Effector CD8-positive, alpha-beta T cell (primary cell): ENCODE data around the gene HHATL.

Experiments
- DNase-seq: peaks from one replicate; lab custom pipeline; 2025; lab: John Stamatoyannopoulos, UW

HHATL gene

GRCh38 chr3:42664438-42664803 is 38.2 kb downstream of the HHATL start:
- no peak for DNase-seq

- DNase-seq = no peak
Observed at GRCh38 chr3:42663581-42664437, 38.8 kb downstream of the HHATL start.

DNA sequence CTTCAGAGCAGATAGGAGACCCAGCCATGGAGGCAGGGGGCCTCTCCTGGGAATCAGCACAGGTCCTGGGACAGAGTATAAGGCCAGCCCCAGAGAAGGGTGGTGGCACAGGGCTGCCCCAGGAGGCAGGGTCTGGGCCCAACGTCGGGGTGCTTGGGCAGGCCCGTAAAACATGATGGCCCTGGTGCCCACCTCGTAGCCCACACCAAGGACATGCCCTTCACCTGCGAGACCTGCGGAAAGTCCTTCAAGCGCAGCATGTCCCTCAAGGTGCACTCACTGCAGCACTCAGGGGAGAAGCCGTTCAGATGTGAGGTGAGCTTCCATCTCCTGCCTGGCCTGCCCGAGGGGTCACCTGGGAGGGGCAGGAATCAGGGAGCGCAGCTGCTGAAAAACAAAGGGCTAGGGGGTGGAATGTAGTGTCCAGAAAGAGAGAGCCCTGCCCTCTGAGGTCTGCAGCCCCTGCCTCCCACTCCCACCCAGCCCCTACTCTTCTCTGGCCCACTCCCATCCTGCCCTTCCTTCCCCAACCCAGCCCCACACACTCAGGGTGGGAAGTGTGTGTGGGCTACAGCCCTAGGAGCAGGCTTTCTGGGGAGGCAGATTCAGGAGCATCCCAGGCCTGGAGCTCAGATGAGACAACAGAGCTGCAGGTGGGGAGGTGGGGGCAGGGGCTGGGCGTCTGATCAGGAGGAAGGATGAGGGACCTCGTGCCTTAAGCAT is 39.6 kb downstream of the HHATL start:
- no peak for DNase-seq

DNA sequence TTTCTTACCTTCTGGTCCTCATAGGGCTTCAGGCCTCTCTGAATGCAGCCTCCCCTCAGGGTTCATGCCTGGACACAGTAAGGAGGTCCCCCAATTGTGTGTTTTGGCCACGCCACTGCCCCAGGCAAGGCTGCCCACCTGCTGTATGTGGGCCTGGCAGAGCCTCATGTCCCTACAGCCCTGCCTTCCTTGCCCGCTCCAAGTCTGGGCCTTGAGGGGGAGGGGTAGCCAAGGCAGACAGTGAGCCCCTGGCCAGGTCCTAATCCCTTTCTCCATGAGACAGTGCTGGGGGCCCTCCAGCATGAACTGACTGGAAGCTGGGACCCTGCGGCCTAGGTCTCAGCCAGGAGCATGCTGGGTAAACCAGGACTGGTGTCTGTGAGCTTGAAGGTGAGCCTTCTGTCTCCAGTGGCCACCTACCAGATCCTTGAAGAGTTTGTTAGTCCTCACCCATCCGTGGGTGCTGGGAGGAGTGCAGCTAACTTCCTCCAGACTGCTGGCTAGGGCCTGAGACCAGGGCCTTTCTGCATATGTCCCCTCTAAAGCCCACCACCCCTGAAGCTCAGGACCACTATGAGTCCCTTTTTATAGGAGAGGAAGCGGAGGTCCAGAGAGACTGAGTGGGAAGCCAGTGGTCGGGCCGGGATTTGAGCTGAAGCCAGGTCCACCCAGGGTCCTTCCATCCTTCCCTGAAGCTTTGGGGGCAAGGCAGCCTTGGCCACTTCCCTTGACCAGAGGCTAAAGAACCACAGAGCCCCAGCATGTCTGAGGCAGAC is 40.4 kb downstream of the HHATL start:
- DNase-seq = no peak

DNA sequence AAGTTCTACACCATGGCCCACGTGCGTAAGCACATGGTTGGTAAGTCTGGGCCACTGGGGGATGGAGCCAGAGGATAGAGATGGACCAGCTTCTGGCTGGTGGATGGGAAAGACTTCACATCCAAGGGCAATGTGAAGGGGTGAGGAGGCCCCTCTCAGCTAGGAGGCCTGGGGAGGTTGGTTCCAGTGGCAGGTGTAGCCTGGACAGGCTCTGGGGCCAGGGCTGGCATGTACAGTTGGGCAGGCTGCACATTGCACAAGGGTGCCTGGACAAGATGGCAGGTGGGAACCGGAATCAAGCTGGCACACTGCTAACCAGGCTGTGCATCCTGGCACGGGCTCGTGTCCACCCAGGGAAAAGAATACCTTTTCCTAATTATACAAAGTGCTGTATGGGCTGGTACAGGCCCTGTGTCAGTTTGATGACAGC is 41.0 kb downstream of the HHATL start:
- no peak for DNase-seq

DNA sequence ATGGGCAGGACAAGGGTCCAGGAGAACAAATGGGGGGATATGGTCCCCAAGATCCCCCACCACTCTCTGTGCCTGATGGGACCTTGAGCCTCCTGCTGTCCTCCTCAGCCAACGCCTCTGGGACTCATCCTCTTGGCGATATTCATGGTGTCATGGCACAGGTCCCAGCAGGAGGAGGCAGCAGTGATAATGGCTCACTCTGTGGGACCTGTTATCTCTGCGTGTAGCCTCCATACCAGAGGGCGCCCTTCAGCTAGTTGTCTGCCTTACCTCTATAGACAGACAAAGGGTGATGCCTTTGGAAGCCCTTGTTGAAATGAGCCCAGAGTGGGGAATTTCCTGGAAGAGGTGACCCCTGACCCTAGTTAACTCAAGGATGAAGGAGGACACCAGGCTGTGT is 41.7 kb downstream of the HHATL start:
- DNase-seq = no peak

DNA sequence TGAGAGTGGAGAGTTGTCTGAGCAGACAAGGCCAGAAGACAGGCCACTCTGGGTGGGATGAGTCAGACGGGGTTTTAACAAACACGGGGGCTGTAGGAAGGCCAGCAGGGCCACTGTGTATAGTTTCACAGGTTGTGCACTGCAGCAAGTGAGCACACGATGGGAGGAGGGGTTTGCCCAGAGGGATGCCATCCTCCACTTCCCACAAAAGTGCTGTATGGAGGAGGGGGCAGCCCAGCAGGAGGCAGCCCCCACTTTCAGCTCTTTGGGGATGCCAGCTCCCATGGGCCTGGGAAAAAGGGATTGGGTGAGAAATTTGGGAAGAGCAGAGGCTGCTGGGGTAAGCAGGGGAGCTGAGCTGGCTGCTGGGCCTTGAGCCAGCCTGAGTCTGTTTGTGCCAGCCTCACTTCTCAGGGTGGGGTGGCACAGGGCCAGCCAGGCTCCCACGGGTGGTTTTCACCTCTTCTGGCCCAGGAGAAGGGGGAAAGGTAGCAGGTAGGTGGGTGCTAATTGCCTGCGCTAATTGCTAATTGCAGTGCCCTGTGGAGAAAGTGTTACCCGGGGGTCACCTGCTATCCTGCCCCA is 42.4 kb downstream of the HHATL start:
- no peak for DNase-seq

DNA sequence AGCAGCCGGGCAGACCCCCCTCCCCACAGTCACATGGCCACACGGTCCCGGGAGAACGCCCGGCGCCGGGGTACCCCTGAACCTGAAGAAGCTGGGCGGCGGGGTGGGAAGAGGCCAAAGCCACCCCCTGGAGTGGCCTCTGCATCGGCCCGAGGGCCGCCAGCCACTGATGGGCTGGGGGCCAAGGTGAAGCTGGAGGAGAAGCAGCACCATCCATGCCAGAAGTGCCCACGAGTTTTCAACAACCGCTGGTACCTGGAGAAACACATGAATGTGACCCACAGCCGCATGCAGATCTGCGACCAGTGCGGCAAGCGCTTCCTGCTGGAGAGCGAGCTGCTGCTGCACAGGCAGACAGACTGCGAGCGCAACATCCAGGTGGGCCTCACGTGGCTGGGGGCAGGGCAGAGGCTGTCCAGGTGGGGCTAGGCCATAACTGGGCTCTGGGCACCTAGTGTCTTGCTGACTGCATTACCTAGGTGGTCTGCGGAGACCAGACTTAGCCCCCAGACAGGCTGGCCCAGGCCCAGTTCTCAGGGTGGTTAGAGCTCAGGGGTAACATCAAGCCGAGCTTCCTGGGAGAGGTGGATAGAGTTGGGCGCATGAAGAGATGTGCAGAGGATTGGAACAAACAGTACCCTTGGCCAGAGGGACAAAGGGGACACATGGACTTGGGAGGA is 43.0 kb downstream of the HHATL start:
- no peak for DNase-seq

DNA sequence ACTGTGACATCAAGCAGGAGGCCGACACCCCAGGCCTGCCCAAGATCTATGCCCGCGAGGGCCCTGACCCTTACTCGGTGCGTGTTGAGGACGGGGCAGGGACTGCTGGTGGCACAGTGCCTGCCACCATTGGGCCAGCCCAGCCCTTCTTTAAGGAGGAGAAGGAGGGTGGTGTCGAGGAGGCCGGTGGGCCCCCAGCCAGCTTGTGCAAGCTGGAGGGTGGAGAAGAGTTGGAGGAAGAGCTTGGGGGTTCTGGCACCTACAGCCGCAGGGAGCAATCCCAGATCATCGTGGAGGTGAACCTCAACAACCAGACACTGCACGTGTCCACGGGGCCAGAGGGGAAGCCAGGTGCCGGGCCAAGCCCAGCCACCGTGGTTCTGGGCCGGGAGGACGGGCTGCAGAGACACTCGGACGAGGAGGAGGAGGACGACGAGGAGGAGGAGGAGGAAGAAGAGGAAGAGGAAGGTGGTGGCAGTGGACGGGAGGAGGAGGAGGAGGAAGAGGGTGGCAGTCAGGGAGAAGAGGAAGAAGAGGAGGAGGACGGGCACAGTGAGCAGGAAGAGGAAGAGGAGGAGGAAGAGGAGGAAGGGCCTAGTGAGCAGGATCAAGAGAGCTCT is 43.7 kb downstream of the HHATL start:
- DNase-seq = no peak

- no peak for DNase-seq
Observed at GRCh38 chr3:42658091-42658770, 44.4 kb downstream of the HHATL start.

- no peak for DNase-seq
Observed at GRCh38 chr3:42657675-42658074, 44.9 kb downstream of the HHATL start.

GRCh38 chr3:42656680-42657610 is 45.7 kb downstream of the HHATL start:
- DNase-seq = no peak

GRCh38 chr3:42655980-42656679 is 46.5 kb downstream of the HHATL start:
- DNase-seq = no peak

GRCh38 chr3:42655331-42655888 is 47.2 kb downstream of the HHATL start:
- DNase-seq = no peak

GRCh38 chr3:42654331-42655201 is 48.0 kb downstream of the HHATL start:
- DNase-seq = no peak

DNA sequence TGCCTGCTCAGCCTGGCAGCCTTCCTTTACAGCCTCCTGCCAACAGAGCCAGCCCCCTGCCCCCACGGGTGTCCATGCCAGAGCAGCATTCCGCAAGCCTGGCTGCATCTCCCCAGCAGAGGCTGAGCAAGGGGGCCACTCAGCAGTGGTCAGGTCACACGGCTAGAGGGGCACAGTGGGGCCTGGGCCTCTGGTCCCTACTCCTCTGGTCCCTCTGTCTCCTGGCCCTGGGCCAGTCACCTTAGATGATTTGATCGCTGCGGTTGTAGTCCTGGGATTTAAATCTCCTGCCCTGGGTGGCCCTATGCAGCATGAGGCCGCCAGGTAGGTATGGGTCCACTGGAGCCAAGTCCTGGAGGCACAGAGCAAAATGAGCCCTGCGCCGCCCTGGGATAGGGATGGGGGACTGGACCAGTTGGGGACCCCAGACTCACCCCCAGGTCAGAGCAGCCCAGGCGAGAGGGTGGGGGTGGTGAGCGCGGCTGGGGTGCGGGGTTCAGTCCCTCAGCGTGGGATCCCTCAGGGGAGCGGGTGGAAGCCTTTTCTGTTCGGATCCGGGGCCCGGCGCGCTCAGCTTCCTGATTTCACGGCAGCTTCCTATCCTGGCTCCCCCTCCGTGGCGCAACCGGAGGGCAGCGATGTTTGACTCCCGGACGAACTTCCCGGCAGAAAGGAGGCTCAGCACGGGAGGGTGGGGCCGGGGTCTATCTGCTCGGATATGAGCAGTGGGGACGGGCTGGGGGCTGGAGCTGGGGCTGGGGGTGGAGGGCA is 48.9 kb downstream of the HHATL start, which contains the start of gene ZBTB47:
Gene ZBTB47 (plus strand): TSS at position 138 of the 771 bp plus-strand sequence. CDS start 4,659 bp downstream, outside the sequence.
- no peak for DNase-seq

DNA sequence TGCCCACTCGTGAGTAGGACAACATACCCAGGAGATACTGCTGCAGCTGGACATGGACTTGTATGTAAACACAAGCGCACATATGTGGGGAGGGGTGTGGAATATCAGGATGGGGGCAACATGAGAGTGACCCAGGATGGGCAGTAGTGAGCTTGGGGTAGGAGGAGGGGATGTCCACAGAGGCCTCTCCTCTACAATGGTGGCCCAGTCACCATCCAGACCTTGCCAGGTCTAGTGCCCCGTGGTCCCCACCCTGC is 49.4 kb downstream of the HHATL start:
- DNase-seq = no peak
